ENCODE measurements around the gene CCNG2.

The CCNG2 gene

GRCh38 chr4:77209936-77210335, 52.9 kb downstream of the CCNG2 start:
- Histone ChIP-seq H3K27me3 (ENCODE audit: low read length) (no peaks in the 10 kb centered on the region), H4K20me1 (ENCODE audit: low read depth, low read length) (no peaks in the 10 kb centered on the region), H3K4me2 (ENCODE audit: low read depth, low read length, poor library complexity, severe bottlenecking) (no peak overlapping the region), H3K9ac (ENCODE audit: low read length) (no peak overlapping the region), H3K9me3 (ENCODE audit: insufficient read depth, low read length) (no peaks in the 10 kb centered on the region), H3K4me3 (ENCODE audit: insufficient read depth, low read length, poor library complexity, severe bottlenecking) (no peak overlapping the region), H2AFZ (ENCODE audit: low read depth, low read length, severe bottlenecking) (no peak overlapping the region), H3K36me3 (ENCODE audit: low read length) (no peaks in the 10 kb centered on the region), H3K27ac (ENCODE audit: low read depth, low read length) (no peak overlapping the region), H3K79me2 (ENCODE audit: insufficient read depth, low read length) (no peaks in the 10 kb centered on the region), H3K9me2 (replicated peaks; ENCODE audit: insufficient read depth, low read length) (no peaks in the 10 kb centered on the region), H3F3A (ENCODE audit: insufficient read depth) (no peaks in the 10 kb centered on the region)
- TF ChIP-seq EZH2phosphoT487 (conservative IDR thresholded peaks at IDR 0.05; ENCODE audit: low read length) (no peak), CTCF (IDR thresholded peaks at IDR 0.05; ENCODE audit: insufficient read depth, low read length, poor library complexity, severe bottlenecking) (no peak)

GRCh38 chr4:77215107-77215506, 58.1 kb downstream of the CCNG2 start:
- H2AFZ ChIP-seq (ENCODE audit: low read depth, low read length, severe bottlenecking): no peak overlapping the region
- no peak overlapping the region for H3K9ac ChIP-seq (ENCODE audit: low read length)
- no peaks in the 10 kb centered on the region for H3K79me2 ChIP-seq (ENCODE audit: insufficient read depth, low read length)
- H3F3A ChIP-seq (ENCODE audit: insufficient read depth): no peaks in the 10 kb centered on the region
- H3K27me3 ChIP-seq (ENCODE audit: low read length): no peaks in the 10 kb centered on the region
- H3K4me3 ChIP-seq (ENCODE audit: insufficient read depth, low read length, poor library complexity, severe bottlenecking): no peak overlapping the region
- no peak overlapping the region for H3K4me2 ChIP-seq (ENCODE audit: low read depth, low read length, poor library complexity, severe bottlenecking)
- H3K9me2 ChIP-seq (replicated peaks; ENCODE audit: insufficient read depth, low read length): no peaks in the 10 kb centered on the region
- H3K27ac ChIP-seq (ENCODE audit: low read depth, low read length): no peak overlapping the region
- no peaks in the 10 kb centered on the region for H3K9me3 ChIP-seq (ENCODE audit: insufficient read depth, low read length)
- no peaks in the 10 kb centered on the region for H4K20me1 ChIP-seq (ENCODE audit: low read depth, low read length)
- no peak for TF ChIP-seq CTCF (IDR thresholded peaks at IDR 0.05; ENCODE audit: insufficient read depth, low read length, poor library complexity, severe bottlenecking)
- TF ChIP-seq EZH2phosphoT487 (conservative IDR thresholded peaks at IDR 0.05; ENCODE audit: low read length): no peak
- H3K36me3 ChIP-seq (ENCODE audit: low read length): no peaks in the 10 kb centered on the region

GRCh38 chr4:77217526-77217925, 60.5 kb downstream of the CCNG2 start:
- Histone ChIP-seq H3K4me3 (ENCODE audit: insufficient read depth, low read length, poor library complexity, severe bottlenecking) (no peak overlapping the region), H3F3A (ENCODE audit: insufficient read depth) (no peaks in the 10 kb centered on the region), H3K36me3 (ENCODE audit: low read length) (no peaks in the 10 kb centered on the region), H3K79me2 (ENCODE audit: insufficient read depth, low read length) (no peaks in the 10 kb centered on the region), H3K27ac (ENCODE audit: low read depth, low read length) (no peak overlapping the region), H3K9ac (ENCODE audit: low read length) (no peak overlapping the region), H3K9me3 (ENCODE audit: insufficient read depth, low read length) (no peaks in the 10 kb centered on the region), H3K4me2 (ENCODE audit: low read depth, low read length, poor library complexity, severe bottlenecking) (no peak overlapping the region), H2AFZ (ENCODE audit: low read depth, low read length, severe bottlenecking) (no peak overlapping the region), H3K27me3 (ENCODE audit: low read length) (no peaks in the 10 kb centered on the region), H4K20me1 (ENCODE audit: low read depth, low read length) (no peaks in the 10 kb centered on the region), H3K9me2 (replicated peaks; ENCODE audit: insufficient read depth, low read length) (no peaks in the 10 kb centered on the region)
- no peak for TF ChIP-seq CTCF (IDR thresholded peaks at IDR 0.05; ENCODE audit: insufficient read depth, low read length, poor library complexity, severe bottlenecking)
- no peak for TF ChIP-seq EZH2phosphoT487 (conservative IDR thresholded peaks at IDR 0.05; ENCODE audit: low read length)
